SU-DHL-6 (cell line): ENCODE measurements around the gene CDH10.

Experiments
- H2AFZ ChIP-seq: fragments of 200-600 bp; sonication (generic); 2 replicates; pipeline ENCODE4 v1.6.1; 2014; ENCODE audit warnings: low read depth, mild to moderate bottlenecking, moderate library complexity, mixed read lengths, antibody characterized with exemption, low read length; ENCODE audit not compliant: severe bottlenecking
- H3F3A ChIP-seq: fragments of 200-600 bp; shearing (Covaris generic); 2 replicates; pipeline ENCODE4 v1.6.0; 2016; ENCODE audit warnings: antibody characterized with exemption, mild to moderate bottlenecking; ENCODE audit not compliant: insufficient read depth
- H3K27ac ChIP-seq: fragments of 200-600 bp; sonication (generic); 2 replicates; pipeline ENCODE4 v1.5.1; 2016; ENCODE audit warnings: low read depth, mild to moderate bottlenecking, low read length, moderate library complexity, mixed read lengths
- H3K27me3 ChIP-seq: fragments of 200-600 bp; sonication (generic), shearing (Covaris generic); 2 replicates; pipeline ENCODE4 v1.6.0; 2014; ENCODE audit warnings: mild to moderate bottlenecking, low read length
- H3K36me3 ChIP-seq: fragments of 200-600 bp; sonication (generic); 2 replicates; pipeline ENCODE4 v1.6.1; 2014; ENCODE audit warnings: mild to moderate bottlenecking, low read length, mixed read lengths
- H3K4me2 ChIP-seq: fragments of 300-600, 200-600 bp; shearing (Covaris generic), sonication (generic); 2 replicates; pipeline ENCODE4 v1.6.0; 2014; ENCODE audit warnings: low read length, low read depth, mild to moderate bottlenecking; ENCODE audit not compliant: poor library complexity, severe bottlenecking
- H3K4me3 ChIP-seq: fragments of 200-600 bp; sonication (generic); 2 replicates; pipeline ENCODE4 v1.5.1; 2014; ENCODE audit warnings: antibody characterized with exemption, low read length, mild to moderate bottlenecking, mixed read lengths; ENCODE audit not compliant: insufficient read depth, poor library complexity, severe bottlenecking
- H3K79me2 ChIP-seq: fragments of 200-600 bp; sonication (generic); 2 replicates; pipeline ENCODE4 v1.6.1; 2014; ENCODE audit warnings: mild to moderate bottlenecking, low read length, moderate library complexity; ENCODE audit not compliant: insufficient read depth
- H3K9ac ChIP-seq: fragments of 200-600 bp; sonication (generic); 2 replicates; pipeline ENCODE4 v1.7.0; 2014; ENCODE audit warnings: mild to moderate bottlenecking, low read length
- H3K9me2 ChIP-seq: fragments of 200-600 bp; sonication (generic); replicated peaks from 2 replicates; pipeline ENCODE4 v1.6.1; 2014; ENCODE audit warnings: low read length; ENCODE audit not compliant: insufficient read depth
- H3K9me3 ChIP-seq: fragments of 200-600 bp; sonication (generic); 2 replicates; pipeline ENCODE4 v1.6.1; 2014; ENCODE audit warnings: low read length, mixed read lengths; ENCODE audit not compliant: insufficient read depth
- H4K20me1 ChIP-seq: fragments of 200-600 bp; sonication (generic); 2 replicates; pipeline ENCODE4 v1.6.1; 2014; ENCODE audit warnings: low read depth, mild to moderate bottlenecking, antibody characterized with exemption, low read length, moderate library complexity, mixed read lengths
- CTCF ChIP-seq: fragments of 200-600 bp; sonication (generic); IDR thresholded peaks from one replicate; pipeline ENCODE4 v1.5.1; 2017; ENCODE audit warnings: antibody characterized with exemption, mild to moderate bottlenecking, low read length, moderate library complexity; ENCODE audit not compliant: insufficient read depth, poor library complexity, severe bottlenecking
- EZH2phosphoT487 ChIP-seq: fragments of 200-600 bp; sonication (generic), shearing (Covaris generic); conservative IDR thresholded peaks from 2 replicates; pipeline ENCODE4 v1.6.1; 2018; ENCODE audit warnings: mild to moderate bottlenecking, antibody characterized with exemption, low read length, moderate library complexity, mixed read lengths

CDH10 gene

DNA sequence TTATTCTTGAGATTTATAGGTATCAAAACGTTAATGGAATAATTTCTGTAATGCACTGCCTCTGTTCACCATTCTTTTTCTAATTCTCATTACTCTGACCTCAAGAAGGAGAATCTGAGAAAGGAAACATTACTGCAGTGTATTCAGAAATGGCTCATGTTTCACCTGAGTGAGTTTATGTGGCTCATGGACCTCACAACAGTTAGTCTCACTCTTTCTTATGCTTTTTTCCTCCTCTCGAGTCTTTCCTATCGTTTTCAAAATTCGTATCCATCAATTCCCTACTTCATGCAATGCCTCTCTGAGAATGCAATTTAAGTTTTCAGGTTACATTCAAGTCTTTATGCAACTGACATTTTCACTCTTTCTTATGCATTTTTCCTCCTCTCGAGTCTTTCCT lies 9.6 kb downstream of the CDH10 start:
- no peaks in the 10 kb centered on the region for H4K20me1 ChIP-seq
- H3K27ac ChIP-seq = no peak overlapping the region
- no peak overlapping the region for H3K4me3 ChIP-seq
- H3K4me2 ChIP-seq = no peak overlapping the region
- no peaks in the 10 kb centered on the region for H3K9me2 ChIP-seq
- TF ChIP-seq CTCF = no peak
- no peak for TF ChIP-seq EZH2phosphoT487
- H3K36me3 ChIP-seq = no peaks in the 10 kb centered on the region
- H3K79me2 ChIP-seq = no peaks in the 10 kb centered on the region
- H3K27me3 ChIP-seq = no peaks in the 10 kb centered on the region
- no peaks in the 10 kb centered on the region for H3F3A ChIP-seq
- peak overlapping the region; percentile 61 for H2AFZ ChIP-seq
- H3K9ac ChIP-seq = no peak overlapping the region
- H3K9me3 ChIP-seq = no peaks in the 10 kb centered on the region

GRCh38 chr5:24633715-24634325 lies 11.0 kb downstream of the CDH10 start:
- H3K4me3 ChIP-seq = no peak overlapping the region
- no peaks in the 10 kb centered on the region for H4K20me1 ChIP-seq
- H3K9ac ChIP-seq = no peak overlapping the region
- H3K4me2 ChIP-seq = no peak overlapping the region
- H3K9me2 ChIP-seq = no peaks in the 10 kb centered on the region
- H2AFZ ChIP-seq = no peak overlapping the region
- H3K9me3 ChIP-seq = no peaks in the 10 kb centered on the region
- no peaks in the 10 kb centered on the region for H3F3A ChIP-seq
- H3K79me2 ChIP-seq = no peaks in the 10 kb centered on the region
- peak; percentile 20 for TF ChIP-seq CTCF
- no peak for TF ChIP-seq EZH2phosphoT487
- H3K27me3 ChIP-seq = no peaks in the 10 kb centered on the region
- no peaks in the 10 kb centered on the region for H3K36me3 ChIP-seq
- H3K27ac ChIP-seq = no peak overlapping the region

DNA sequence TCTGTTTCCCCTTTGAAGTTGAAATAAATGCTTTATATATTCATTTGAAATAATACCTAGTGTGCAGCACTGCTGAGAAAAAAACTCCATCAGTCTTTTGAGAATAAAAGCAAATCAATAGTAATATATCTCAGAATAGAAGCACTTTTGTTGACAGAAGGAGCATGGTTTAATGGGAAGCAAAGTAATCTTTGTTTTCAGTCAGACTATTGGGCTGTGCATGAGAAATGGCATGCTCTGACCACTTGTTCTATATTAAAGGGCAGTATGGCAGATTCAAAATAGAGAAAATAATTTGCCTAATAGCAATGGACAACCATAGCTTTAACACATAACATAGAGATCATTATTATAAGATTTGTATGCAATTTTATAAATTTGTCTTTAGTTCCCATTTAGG lies 12.4 kb downstream of the CDH10 start:
- Histone ChIP-seq H3K79me2 (no peaks in the 10 kb centered on the region), H3K4me3 (no peak overlapping the region), H3K9me3 (no peaks in the 10 kb centered on the region), H3K27me3 (no peaks in the 10 kb centered on the region), H3K36me3 (no peaks in the 10 kb centered on the region), H3K27ac (no peak overlapping the region), H2AFZ (no peak overlapping the region), H3K9me2 (no peaks in the 10 kb centered on the region), H3F3A (no peaks in the 10 kb centered on the region), H3K9ac (no peak overlapping the region), H3K4me2 (no peak overlapping the region), H4K20me1 (no peaks in the 10 kb centered on the region)
- TF ChIP-seq CTCF (no peak), EZH2phosphoT487 (no peak)

DNA sequence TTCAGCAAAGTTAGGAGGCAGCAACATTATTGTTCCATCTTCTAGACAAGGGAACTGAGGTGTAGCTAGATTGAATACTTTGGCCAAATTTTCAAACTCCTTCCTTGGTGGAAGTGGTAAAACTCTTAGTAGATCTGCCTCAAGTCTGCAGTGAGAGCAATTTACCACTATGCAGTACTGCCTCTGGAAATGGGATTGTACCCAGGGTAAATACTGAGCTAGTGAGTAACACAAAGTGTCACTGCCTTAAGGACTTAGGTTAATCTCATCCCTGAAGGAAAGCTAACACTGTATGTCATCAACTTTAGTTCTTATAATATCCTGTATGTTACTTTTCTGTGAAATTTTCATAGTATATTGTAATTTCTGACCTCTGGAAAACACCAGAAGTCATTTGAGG lies 13.9 kb downstream of the CDH10 start:
- Histone ChIP-seq H3K4me3 (no peak overlapping the region), H3K9me3 (no peaks in the 10 kb centered on the region), H3K9ac (no peak overlapping the region), H3F3A (no peaks in the 10 kb centered on the region), H3K27me3 (no peaks in the 10 kb centered on the region), H3K9me2 (no peaks in the 10 kb centered on the region), H3K4me2 (no peak overlapping the region), H3K36me3 (no peaks in the 10 kb centered on the region), H3K27ac (no peak overlapping the region), H3K79me2 (no peaks in the 10 kb centered on the region), H4K20me1 (no peaks in the 10 kb centered on the region), H2AFZ (no peak overlapping the region)
- TF ChIP-seq EZH2phosphoT487 (no peak), CTCF (no peak)
